HCT116 (cell line): ENCODE data around the gene UFD1. TPM values are rescaled to one million over a fixed set of nuclear protein-coding genes. Genes with fewer than 3 reads are reported as not detected.

Experiments used
- ATAC-seq: fragments of 200-7000 bp; cut with Tn5 transposase; 2 replicates; pipeline ENCODE4 v1.9.1; 2020; ENCODE audit warnings: mild to moderate bottlenecking, moderate library complexity
- BruUV-seq: library from RNA; stranded (reverse); fragments of 400-500 nt; replicated peaks from 2 replicates; lab custom pipeline; 2021; lab: Mats Ljungman, UMichigan
- CTCF ChIA-PET: fragments of 300-600 bp; sonication (Branson Sonifier 250); formaldehyde crosslinking; loops from one replicate; lab custom pipeline; 2021; ENCODE audit warnings: antibody characterized with exemption; lab: Charles Lee
- POLR2A ChIA-PET: fragments of 300-600, 350-600 bp; sonication (Branson Sonifier 250); formaldehyde crosslinking; loops from one replicate; lab custom pipeline; 2021; ENCODE audit warnings: antibody characterized with exemption; lab: Charles Lee
- RAD21 ChIA-PET, 2 experiments: fragments of 300-600 bp; sonication (Branson Sonifier 250); formaldehyde crosslinking; loops; one replicate each; lab custom pipeline; 2023; ENCODE audit warnings: low total read pairs in 2 of 2; ENCODE audit not compliant: uncharacterized antibody in 2 of 2, unreplicated experiment in 2 of 2, low non-redundant PET in 1 of 2; lab: Charles Lee
- DNase-seq: peaks from one replicate; pipeline ENCODE4 v3.0.0-alpha.2; 2010; ENCODE audit warnings: low read depth, low spot score
- H2AFZ ChIP-seq: fragments of 200-600 bp; shearing (Covaris generic), sonication (generic); 2 replicates; pipeline ENCODE4 v1.6.1; 2017; ENCODE audit warnings: low read depth, mixed run types, mixed read lengths, antibody characterized with exemption, low read length; ENCODE audit not compliant: poor library complexity, severe bottlenecking
- H3K27ac ChIP-seq: 2 replicates; pipeline ENCODE4 v1.5.1; 2012; ENCODE audit warnings: low read depth, low read length
- H3K27me3 ChIP-seq: fragments of 200-600 bp; sonication (generic); 2 replicates; pipeline ENCODE4 v1.6.1; 2016; ENCODE audit warnings: mixed run types, low read length, mixed read lengths; ENCODE audit not compliant: insufficient read depth
- H3K36me3 ChIP-seq, 2 experiments: fragments of 200-500 bp in 1 of 2; fragments of 200-600 bp in 1 of 2; sonication (Bioruptor generic) in 1 of 2; sonication (generic) in 1 of 2; 2 replicates each; pipeline versions ENCODE4 v1.5.1 to v1.6.1; 2014 to 2016; ENCODE audit warnings: low read length in 2 of 2, inconsistent platforms in 1 of 2, mixed read lengths in 1 of 2, mixed run types in 1 of 2; ENCODE audit not compliant: insufficient read depth in 2 of 2, control insufficient read depth in 1 of 2
- H3K4me1 ChIP-seq, 2 experiments: fragments of 200-600 bp in 1 of 2; sonication (generic) in 1 of 2; 2 replicates each; pipeline versions ENCODE4 v1.5.1 to v1.6.1; 2012 to 2017; ENCODE audit warnings: low read length in 2 of 2, inconsistent platforms in 1 of 2, mild to moderate bottlenecking in 1 of 2, mixed read lengths in 1 of 2, mixed run types in 1 of 2, moderate library complexity in 1 of 2; ENCODE audit not compliant: insufficient read depth in 2 of 2, control insufficient read depth in 1 of 2
- H3K4me2 ChIP-seq: fragments of 200-600 bp; sonication (generic); 2 replicates; pipeline ENCODE4 v1.6.1; 2017; ENCODE audit warnings: mixed run types, low read length, mixed read lengths
- H3K4me3 ChIP-seq, 2 experiments: fragments of 200-600 bp in 1 of 2; sonication (generic) in 1 of 2; replicated peaks in 1 of 2; 2 replicates each; pipeline ENCODE4 v1.5.1; 2011 to 2016; ENCODE audit warnings: low read length in 2 of 2, control low read depth in 1 of 2, low read depth in 1 of 2, mild to moderate bottlenecking in 1 of 2, mixed read lengths in 1 of 2, mixed run types in 1 of 2
- H3K79me2 ChIP-seq: fragments of 200-600 bp; sonication (generic); 2 replicates; pipeline ENCODE4 v1.6.1; 2017; ENCODE audit warnings: mild to moderate bottlenecking, mixed run types, low read length, moderate library complexity, mixed read lengths; ENCODE audit not compliant: insufficient read depth
- H3K9ac ChIP-seq: fragments of 200-600 bp; sonication (generic); 2 replicates; pipeline ENCODE4 v1.6.1; 2016; ENCODE audit warnings: low read length, mixed read lengths
- H3K9me2 ChIP-seq: fragments of 200-600 bp; sonication (generic), shearing (Covaris generic); 2 replicates; pipeline ENCODE4 v1.6.1; 2017; ENCODE audit warnings: mixed run types, mild to moderate bottlenecking, moderate library complexity; ENCODE audit not compliant: insufficient read depth
- H3K9me3 ChIP-seq, 2 experiments: fragments of 200-500 bp in 1 of 2; fragments of 200-600 bp in 1 of 2; sonication (Bioruptor generic) in 1 of 2; sonication (generic) in 1 of 2; 2 replicates each; pipeline ENCODE4 v1.6.1; 2014 to 2017; ENCODE audit warnings: low read length in 2 of 2, mixed read lengths in 2 of 2, inconsistent platforms in 1 of 2, low read depth in 1 of 2, mild to moderate bottlenecking in 1 of 2, mixed run types in 1 of 2, moderate library complexity in 1 of 2; ENCODE audit not compliant: control insufficient read depth in 1 of 2, insufficient read depth in 1 of 2
- H4K20me1 ChIP-seq: fragments of 200-600 bp; sonication (generic), shearing (Covaris generic); 2 replicates; pipeline ENCODE4 v1.6.1; 2017; ENCODE audit warnings: mixed run types, mild to moderate bottlenecking, moderate library complexity; ENCODE audit not compliant: insufficient read depth
- CBX3 ChIP-seq: IDR thresholded peaks from 2 replicates; pipeline ENCODE4 v1.6.1; 2012; ENCODE audit warnings: low read depth
- CEBPB ChIP-seq: IDR thresholded peaks from 2 replicates; pipeline ENCODE4 v1.6.1; 2012; ENCODE audit warnings: low read depth
- CTCF ChIP-seq, 3 experiments: fragments of 200-600 bp in 1 of 3; sonication (generic) in 1 of 3; IDR thresholded peaks in 2 of 3; conservative IDR thresholded peaks in 1 of 3; 2 replicates each; pipeline ENCODE4 v1.5.1; 2012 to 2017; ENCODE audit warnings: low read depth in 2 of 3, low read length in 2 of 3, antibody characterized with exemption in 1 of 3, borderline replicate concordance in 1 of 3, control low read depth in 1 of 3, mild to moderate bottlenecking in 1 of 3, mixed read lengths in 1 of 3, mixed run types in 1 of 3, moderate library complexity in 1 of 3; ENCODE audit not compliant: insufficient read depth in 1 of 3
- EGR1 ChIP-seq: IDR thresholded peaks from 2 replicates; pipeline ENCODE4 v1.6.1; 2012; ENCODE audit warnings: low read depth
- ELF1 ChIP-seq: IDR thresholded peaks from 2 replicates; pipeline ENCODE4 v1.6.1; 2012; ENCODE audit warnings: low read depth, borderline replicate concordance
- EZH2 ChIP-seq: fragments of 200-600 bp; sonication (generic); IDR thresholded peaks from 2 replicates; pipeline ENCODE4 v1.6.1; 2017; ENCODE audit warnings: antibody characterized with exemption, mixed run types
- EZH2phosphoT487 ChIP-seq: fragments of 200-600 bp; IDR thresholded peaks from 2 replicates; pipeline ENCODE4 v1.6.1; 2018; ENCODE audit warnings: antibody characterized with exemption, borderline replicate concordance
- FOSL1 ChIP-seq: IDR thresholded peaks from 2 replicates; pipeline ENCODE4 v1.6.1; 2012; ENCODE audit warnings: low read depth
- JUND ChIP-seq: IDR thresholded peaks from 2 replicates; pipeline ENCODE4 v1.6.1; 2012
- POLR2A ChIP-seq: IDR thresholded peaks from 2 replicates; pipeline ENCODE4 v1.7.0; 2011; ENCODE audit warnings: borderline replicate concordance; ENCODE audit not compliant: insufficient read depth, insufficient read length; ENCODE audit errors: extremely low read depth
- REST ChIP-seq: IDR thresholded peaks from 2 replicates; pipeline ENCODE4 v1.6.1; 2012; ENCODE audit warnings: low read depth
- SIN3A ChIP-seq: IDR thresholded peaks from 2 replicates; pipeline ENCODE4 v1.6.1; 2012; ENCODE audit warnings: low read depth
- SP1 ChIP-seq: IDR thresholded peaks from 2 replicates; pipeline ENCODE4 v1.6.1; 2012; ENCODE audit warnings: low read depth
- SRF ChIP-seq: IDR thresholded peaks from 2 replicates; pipeline ENCODE4 v1.6.1; 2012; ENCODE audit warnings: low read depth
- TCF7L2 ChIP-seq: IDR thresholded peaks from 2 replicates; pipeline ENCODE4 v1.7.0; 2011; ENCODE audit warnings: borderline replicate concordance, inconsistent platforms; ENCODE audit not compliant: insufficient read depth, insufficient read length; ENCODE audit errors: extremely low read depth
- YY1 ChIP-seq: IDR thresholded peaks from 2 replicates; pipeline ENCODE4 v1.6.1; 2011; ENCODE audit warnings: low read length, low read depth, moderate library complexity, mild to moderate bottlenecking; ENCODE audit not compliant: insufficient replicate concordance; ENCODE audit errors: extremely low read depth
- ZFX ChIP-seq: fragments of 450-650 bp; IDR thresholded peaks from 2 replicates; pipeline ENCODE4 v1.6.1; 2017
- ZNF274 ChIP-seq: fragments of 200-500 bp; sonication (Bioruptor generic); IDR thresholded peaks from 2 replicates; pipeline ENCODE4 v1.6.1; 2014; ENCODE audit warnings: mild to moderate bottlenecking, low read depth, low read length, inconsistent platforms
- intact Hi-C: fragments of 100-400 bp; cut with micrococcal nuclease; formaldehyde crosslinking; loops from 2 replicates; pipeline ENCODE4 v1.10.0; 2022
- total RNA-seq: library from RNA; stranded (reverse); gene quantifications from one replicate; pipeline ENCODE4 v1.2.1, GENCODE V29; 2021; ENCODE audit not compliant: unreplicated experiment
- TF ChIP-seq, protein P1 (sequence below): IDR thresholded peaks from 2 replicates; pipeline ENCODE4 v1.6.1; 2012
- TF ChIP-seq, protein P2 (sequence below): IDR thresholded peaks from 2 replicates; pipeline ENCODE4 v1.6.1; 2012

The UFD1 gene
- total RNA-seq, 1 experiment from 2014 or later = 97.5 TPM

DNA sequence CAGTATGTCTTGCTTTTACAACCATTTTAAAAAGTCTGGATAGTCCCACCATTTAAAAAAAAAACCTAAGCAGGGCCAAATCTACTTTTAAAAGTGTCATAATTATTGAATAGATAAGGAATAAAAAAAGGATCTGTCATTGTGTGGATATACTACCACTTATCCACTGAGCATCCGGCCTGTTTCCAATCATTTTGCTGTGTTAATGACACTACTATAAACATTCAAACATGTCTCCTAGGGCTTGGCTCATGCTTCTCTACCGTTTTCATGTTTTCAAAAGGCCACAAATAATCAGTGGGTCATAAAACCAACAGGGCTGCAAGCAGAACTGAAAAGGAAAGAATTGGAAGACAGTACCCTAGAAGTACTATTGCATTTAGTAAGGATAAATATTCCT lies 19.0 kb downstream of the UFD1 start:
- Histone ChIP-seq H3K9me3 (no peaks in the 10 kb centered on the region), H3K9ac (no peak overlapping the region), H3K4me3 (no peak overlapping the region), H3K27me3 (no peaks in the 10 kb centered on the region), H3K9me2 (no peaks in the 10 kb centered on the region), H4K20me1 (no peaks in the 10 kb centered on the region)
- intact Hi-C loops = no loop called here
- BruUV-seq = no TSS peak
- no peak for ATAC-seq
- CTCF ChIA-PET = no interaction called here
- TF ChIP-seq SP1 = no peak
- no peak for TF ChIP-seq REST
- TF ChIP-seq YY1 = no peak
- TF ChIP-seq, protein P1, sequence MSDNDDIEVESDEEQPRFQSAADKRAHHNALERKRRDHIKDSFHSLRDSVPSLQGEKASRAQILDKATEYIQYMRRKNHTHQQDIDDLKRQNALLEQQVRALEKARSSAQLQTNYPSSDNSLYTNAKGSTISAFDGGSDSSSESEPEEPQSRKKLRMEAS = no peak
- no peak for TF ChIP-seq ZFX
- no peak for TF ChIP-seq CBX3
- no peak for TF ChIP-seq EZH2
- no peak for TF ChIP-seq FOSL1
- TF ChIP-seq POLR2A = no peak
- no peak for TF ChIP-seq SIN3A
- TF ChIP-seq EZH2phosphoT487 = no peak
- TF ChIP-seq EGR1 = no peak
- no peak for TF ChIP-seq ZNF274
- no peak for TF ChIP-seq ELF1
- TF ChIP-seq CTCF (IDR thresholded peaks at IDR 0.05 in 2 of 3, conservative IDR thresholded peaks at IDR 0.05 in 1 of 3; ENCODE audit: borderline replicate concordance in 1 of 3, insufficient read depth in 1 of 3, low read depth in 2 of 3, low read length in 2 of 3) = no peak
- TF ChIP-seq TCF7L2 = no peak
- no peak for TF ChIP-seq SRF
- TF ChIP-seq, protein P2, sequence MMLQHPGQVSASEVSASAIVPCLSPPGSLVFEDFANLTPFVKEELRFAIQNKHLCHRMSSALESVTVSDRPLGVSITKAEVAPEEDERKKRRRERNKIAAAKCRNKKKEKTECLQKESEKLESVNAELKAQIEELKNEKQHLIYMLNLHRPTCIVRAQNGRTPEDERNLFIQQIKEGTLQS = no peak
- no peak for TF ChIP-seq CEBPB
- TF ChIP-seq JUND = no peak
- TF ChIP-seq, all 23 proteins: peak for 0
- H3K27ac ChIP-seq = no peak overlapping the region
- POLR2A ChIA-PET = no interaction called here
- H3K79me2 ChIP-seq = 0 out of 2 replicates have a peak, but pooled peaks cover 4% of the 10 kb centered on the region
- H2AFZ ChIP-seq = no peak overlapping the region
- RAD21 ChIA-PET = no interaction called here
- no peak overlapping the region for H3K4me2 ChIP-seq
- peaks cover 39 to 41% of the 10 kb centered on the region in 2 experiments for H3K36me3 ChIP-seq
- H3K4me1 ChIP-seq = no peaks in the 10 kb centered on the region
- DNase-seq = no peak
